Stimulated activated CD4-positive, alpha-beta T cell treated with anti-CD3 and anti-CD28 coated beads, Interleukin-12 subunit alpha, Interleukin-12 subunit beta, amount 100 ng/mL, for 24 hours (primary cell): ENCODE measurements around the gene DENND4C.
A peak's percentile ranks its signal among the peaks of the same experiment; 100 is the strongest.
"Not testable (repeated sequence)": the region's sequence is repeated elsewhere in the genome, so short reads cannot be mapped to it uniquely, and the experiment has no call there.

Source experiments
- DNase-seq, 2 experiments: peaks; one replicate each; pipeline ENCODE4 v3.0.0-alpha.2; 2020; ENCODE audit warnings: low read depth in 2 of 2

DENND4C gene

GRCh38 chr9:19224563-19224962, 5.9 kb upstream of the DENND4C start:
- no peak for DNase-seq

- peak in 1 of 2 experiments; percentile 38 for DNase-seq
These were observed 718 bp upstream of the DENND4C start for GRCh38 chr9:19229595-19230354.

- DNase-seq: no peak
These were observed 822 bp downstream of the DENND4C start for GRCh38 chr9:19231126-19231903.

- no peak for DNase-seq
These were observed 1.7 kb downstream of the DENND4C start for GRCh38 chr9:19231904-19232822.

- no peak for DNase-seq
These were observed 2.3 kb downstream of the DENND4C start for GRCh38 chr9:19232823-19233194.

GRCh38 chr9:19233344-19233743, 2.9 kb downstream of the DENND4C start:
- no peak for DNase-seq

GRCh38 chr9:19239955-19240354, 9.5 kb downstream of the DENND4C start:
- DNase-seq: no peak

- DNase-seq: no peak
These were observed 11.2 kb downstream of the DENND4C start for GRCh38 chr9:19241728-19242127.

- DNase-seq: no peak
These were observed 13.0 kb downstream of the DENND4C start for GRCh38 chr9:19243366-19244033.

- DNase-seq: no peak
These were observed 16.4 kb downstream of the DENND4C start for GRCh38 chr9:19246891-19247290.

- no peak for DNase-seq
These were observed 16.9 kb downstream of the DENND4C start for GRCh38 chr9:19247420-19247819.

GRCh38 chr9:19250346-19250745, 19.9 kb downstream of the DENND4C start:
- not testable (repeated sequence) for DNase-seq

GRCh38 chr9:19251203-19251602, 20.7 kb downstream of the DENND4C start:
- not testable (repeated sequence) for DNase-seq

- DNase-seq: not testable (repeated sequence)
These were observed 21.1 kb downstream of the DENND4C start for GRCh38 chr9:19251622-19252021.

GRCh38 chr9:19252174-19252884, 21.8 kb downstream of the DENND4C start:
- DNase-seq: no peak

- no peak for DNase-seq
These were observed 22.4 kb downstream of the DENND4C start for GRCh38 chr9:19252885-19253219.

GRCh38 chr9:19255112-19255511, 24.6 kb downstream of the DENND4C start:
- no peak for DNase-seq

- no peak for DNase-seq
These were observed 25.3 kb downstream of the DENND4C start for GRCh38 chr9:19255821-19256220.

- DNase-seq: not testable (repeated sequence)
These were observed 29.3 kb downstream of the DENND4C start for GRCh38 chr9:19259665-19260255.

GRCh38 chr9:19265602-19266001, 35.1 kb downstream of the DENND4C start:
- not testable (repeated sequence) for DNase-seq
